Activated T-helper 2 cell treated with anti-CD3 and anti-CD28 coated beads, Interferon-gamma antibody, Interleukin-2, Interleukin-4, amounts not matched to agents 10 μg/mL and 5 μg/mL and 100 μg/mL, durations not matched to agents 14 hours and 24 hours and 36 hours (primary cell): ENCODE measurements around the gene SNRPE. TPM values are rescaled to one million over a fixed set of nuclear protein-coding genes. Genes with fewer than 3 reads are reported as not detected.
A peak's percentile ranks its signal among the peaks of the same experiment; 100 is the strongest.
"Not testable (repeated sequence)": the region's sequence is repeated elsewhere in the genome, so short reads cannot be mapped to it uniquely, and the experiment has no call there.

Experiments
- DNase-seq: peaks from one replicate; pipeline ENCODE4 v3.0.0; 2021; ENCODE audit warnings: low spot score
- H3K27ac Mint-ChIP-seq: one replicate; pipeline ENCODE4 v1.8.0; 2021; ENCODE audit warnings: mixed read lengths
- H3K27me3 Mint-ChIP-seq: one replicate; pipeline ENCODE4 v1.8.0; 2021; ENCODE audit warnings: low read depth, mixed read lengths
- H3K36me3 Mint-ChIP-seq: one replicate; pipeline ENCODE4 v1.8.0; 2021; ENCODE audit warnings: low read depth, mixed read lengths
- H3K4me1 Mint-ChIP-seq: one replicate; pipeline ENCODE4 v1.8.0; 2021; ENCODE audit warnings: low read depth, mixed read lengths
- H3K4me3 Mint-ChIP-seq: one replicate; pipeline ENCODE4 v1.8.0; 2021; ENCODE audit warnings: low read depth, mild to moderate bottlenecking, moderate library complexity, mixed read lengths
- H3K9me3 Mint-ChIP-seq: one replicate; pipeline ENCODE4 v1.8.0; 2021; ENCODE audit warnings: mixed read lengths
- intact Hi-C: fragments of 100-400 bp; cut with micrococcal nuclease; formaldehyde crosslinking; loops from one replicate; pipeline ENCODE4 v1.15.1; 2023
- total RNA-seq: library from RNA; stranded (reverse); gene quantifications from 2 replicates; pipeline ENCODE4 v1.2.3, GENCODE V29; 2022

The SNRPE gene
- total RNA-seq, 1 donor from 2014 or later = 255 TPM

- DNase-seq, H3K4me3 Mint-ChIP-seq, H3K27me3 Mint-ChIP-seq, H3K9me3 Mint-ChIP-seq, intact Hi-C loops, H3K27ac Mint-ChIP-seq, H3K4me1 Mint-ChIP-seq: not testable (repeated sequence)
- peaks cover 35% of the 10 kb centered on the region for H3K36me3 Mint-ChIP-seq
These were observed 8.3 kb upstream of the SNRPE start for GRCh38 chr1:203853112-203853511.

DNA sequence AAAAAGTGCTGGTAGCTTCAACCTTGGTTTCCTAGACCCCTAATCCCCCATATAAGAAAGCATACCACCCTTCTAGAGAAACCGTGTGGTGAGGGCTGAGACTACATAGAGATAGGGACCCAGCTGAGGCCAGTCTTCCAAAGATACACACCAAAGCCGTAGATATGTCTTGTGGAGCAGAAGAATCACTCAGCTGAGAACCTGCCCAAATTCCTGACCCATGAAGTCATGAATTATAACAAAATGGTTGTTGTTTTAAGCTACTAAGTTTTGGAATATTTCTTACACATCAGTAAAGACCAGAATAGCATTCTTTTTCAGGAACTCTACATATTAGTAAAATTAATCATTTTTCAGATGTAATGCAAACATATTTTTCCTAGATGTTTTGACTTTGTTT lies 3.3 kb upstream of the SNRPE start:
- no peak for DNase-seq
- peaks cover 17% of the 10 kb centered on the region for H3K36me3 Mint-ChIP-seq
- peaks cover 12% of the 10 kb centered on the region for H3K4me1 Mint-ChIP-seq
- intact Hi-C loops = no loop called here
- H3K27me3 Mint-ChIP-seq = no peaks in the 10 kb centered on the region
- no peak overlapping the region for H3K27ac Mint-ChIP-seq
- no peak overlapping the region for H3K4me3 Mint-ChIP-seq
- H3K9me3 Mint-ChIP-seq = no peaks in the 10 kb centered on the region

DNA sequence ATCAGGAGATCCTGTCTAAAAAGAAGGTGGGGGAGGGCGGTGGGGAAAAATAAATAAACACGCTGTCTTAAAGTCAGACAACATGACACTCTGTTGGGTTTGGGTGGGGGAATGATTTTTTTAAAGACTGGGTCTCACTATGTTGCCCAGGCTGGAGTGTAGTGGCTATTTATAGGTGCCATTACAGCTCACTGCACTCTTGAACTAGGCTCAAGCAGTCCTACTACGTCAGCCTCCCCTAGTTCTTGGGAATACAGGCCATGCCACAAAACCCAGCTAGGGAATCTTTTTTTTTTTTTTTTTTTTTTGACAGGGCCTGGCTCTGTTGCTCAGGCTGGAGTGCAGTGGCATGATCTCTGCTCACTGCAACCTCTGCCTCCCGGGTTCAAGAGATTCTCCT lies 2.4 kb upstream of the SNRPE start:
- Mint-ChIP-seq H3K9me3 (no peaks in the 10 kb centered on the region), H3K36me3 (peaks cover 23% of the 10 kb centered on the region), H3K4me1 (peaks cover 15% of the 10 kb centered on the region), H3K27me3 (no peaks in the 10 kb centered on the region), H3K27ac (no peak overlapping the region), H3K4me3 (no peak overlapping the region)
- DNase-seq = no peak
- intact Hi-C loops = no loop called here

GRCh38 chr1:203860396-203861025 lies 888 bp upstream of the SNRPE start:
- DNase-seq = no peak
- no peaks in the 10 kb centered on the region for H3K27me3 Mint-ChIP-seq
- intact Hi-C loops = loop anchor here (1.0 to 5.0 kb wide), 4 partner anchors 65 to 550 kb away; partner anchors contain the start of genes PPP1R15B, ZBED6 and ZC3H11A
- H3K36me3 Mint-ChIP-seq = peaks cover 36% of the 10 kb centered on the region
- peak overlapping the region; percentile 97 for H3K27ac Mint-ChIP-seq
- H3K9me3 Mint-ChIP-seq = no peaks in the 10 kb centered on the region
- peak overlapping the region; percentile 100 for H3K4me3 Mint-ChIP-seq
- H3K4me1 Mint-ChIP-seq = peaks cover 15% of the 10 kb centered on the region

DNA sequence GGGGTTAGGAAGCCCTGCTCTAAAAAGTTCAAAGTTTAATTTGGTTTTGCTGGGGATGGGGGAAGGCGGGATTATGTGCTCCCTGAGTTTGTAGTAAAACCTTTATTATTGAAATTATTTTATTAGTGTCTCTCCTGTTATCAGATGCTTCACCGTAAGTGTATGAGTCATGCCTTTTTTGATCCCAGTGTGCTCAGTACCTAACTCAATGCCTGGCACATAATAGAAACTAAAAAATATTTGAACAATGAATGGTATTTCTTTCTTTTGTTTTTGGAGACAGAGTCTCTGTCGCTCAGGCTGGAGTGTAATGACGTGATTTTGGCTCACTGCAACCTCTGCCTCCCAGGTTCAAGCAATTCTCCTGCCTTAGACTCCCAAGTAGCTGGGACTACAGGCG lies 6.4 kb downstream of the SNRPE start:
- intact Hi-C loops = no loop called here
- no peak overlapping the region for H3K4me3 Mint-ChIP-seq
- peaks cover 5% of the 10 kb centered on the region for H3K4me1 Mint-ChIP-seq
- no peaks in the 10 kb centered on the region for H3K9me3 Mint-ChIP-seq
- no peak for DNase-seq
- peaks cover 69% of the 10 kb centered on the region for H3K36me3 Mint-ChIP-seq
- H3K27ac Mint-ChIP-seq = no peak overlapping the region
- H3K27me3 Mint-ChIP-seq = no peaks in the 10 kb centered on the region

DNA sequence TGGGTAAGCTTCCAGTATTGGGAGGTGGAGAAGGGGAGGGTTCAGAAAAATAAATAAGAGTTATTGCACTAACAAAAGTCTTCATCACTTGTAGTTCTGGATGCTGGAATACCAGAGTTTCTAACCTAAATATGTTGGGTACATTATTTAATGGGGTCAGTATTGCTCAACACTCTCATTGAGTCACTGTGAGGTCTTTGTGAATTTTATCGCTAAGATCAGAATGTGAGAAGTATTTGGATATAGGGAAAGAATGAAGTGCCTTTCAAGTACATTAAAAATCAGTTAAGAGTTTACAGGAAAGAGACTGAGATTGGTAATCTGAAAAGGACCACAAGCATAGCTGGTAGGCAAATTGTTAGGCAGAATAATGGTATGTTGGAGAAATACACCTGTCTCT lies 8.8 kb downstream of the SNRPE start:
- Mint-ChIP-seq H3K27ac (no peak overlapping the region), H3K36me3 (peaks cover 63% of the 10 kb centered on the region), H3K4me3 (no peak overlapping the region), H3K27me3 (no peaks in the 10 kb centered on the region), H3K9me3 (no peaks in the 10 kb centered on the region), H3K4me1 (peaks cover 3% of the 10 kb centered on the region)
- DNase-seq = no peak
- intact Hi-C loops = no loop called here

DNA sequence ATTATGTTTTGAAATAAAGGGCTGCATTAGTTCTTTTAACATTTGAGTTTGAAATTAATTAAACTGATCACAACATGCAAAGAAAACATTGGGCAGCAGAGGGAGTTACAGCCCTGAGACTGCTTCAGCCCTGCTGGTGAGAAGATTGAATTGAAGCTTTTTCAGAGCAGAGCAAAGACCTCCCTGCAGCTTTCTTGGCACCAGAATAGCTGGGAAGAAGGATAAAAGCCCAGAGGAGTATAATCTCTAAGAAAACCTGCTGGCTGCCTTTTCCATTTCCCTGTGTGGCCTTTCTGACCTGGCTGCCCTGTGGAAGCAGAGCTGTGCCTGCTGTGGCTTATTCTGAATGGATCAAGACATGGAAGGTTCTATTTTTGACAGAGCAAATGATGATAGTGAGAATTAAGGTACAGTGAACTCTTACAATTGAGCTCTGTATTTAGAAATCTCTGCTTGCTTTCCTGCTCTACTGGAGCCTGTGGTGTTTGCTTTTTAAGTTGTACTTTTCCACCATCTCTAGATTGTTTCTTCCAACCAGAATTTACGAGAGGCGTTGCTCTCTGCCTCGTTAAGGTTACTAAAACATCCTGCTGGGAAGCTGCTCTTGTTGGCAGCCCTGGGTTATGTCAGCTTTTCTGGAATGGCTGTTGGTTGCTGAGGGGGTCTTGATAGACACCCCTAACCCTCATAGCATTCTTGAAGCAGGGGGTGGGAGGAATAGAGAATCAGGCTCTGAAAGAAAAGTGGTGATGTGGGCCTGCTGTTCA lies 9.9 kb downstream of the SNRPE start:
- DNase-seq = no peak
- intact Hi-C loops = no loop called here
- H3K36me3 Mint-ChIP-seq = peaks cover 61% of the 10 kb centered on the region
- peaks cover 3% of the 10 kb centered on the region for H3K4me1 Mint-ChIP-seq
- H3K9me3 Mint-ChIP-seq = no peaks in the 10 kb centered on the region
- H3K27me3 Mint-ChIP-seq = no peaks in the 10 kb centered on the region
- no peak overlapping the region for H3K4me3 Mint-ChIP-seq
- H3K27ac Mint-ChIP-seq = no peak overlapping the region

DNA sequence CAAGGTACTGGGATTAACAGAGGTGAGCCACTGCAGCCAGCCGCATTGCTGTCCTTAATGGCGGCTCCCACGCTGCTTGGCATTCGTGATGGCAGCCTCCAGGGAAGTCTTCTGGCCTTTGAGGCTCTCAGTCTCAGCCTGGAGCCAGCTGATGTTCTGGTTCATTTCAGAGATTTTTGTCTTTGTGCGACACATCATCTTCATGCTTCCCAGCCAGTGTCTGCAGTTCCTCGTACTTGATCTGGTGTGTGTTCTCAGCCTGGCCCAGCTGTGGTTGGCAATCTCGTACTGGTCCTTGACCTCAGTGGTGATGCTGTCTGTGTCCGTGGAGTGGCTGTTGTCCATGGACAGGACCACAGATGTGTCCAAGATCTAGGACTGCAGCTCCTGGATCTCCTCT lies 11.7 kb downstream of the SNRPE start:
- H3K36me3 Mint-ChIP-seq = peaks cover 55% of the 10 kb centered on the region

GRCh38 chr1:203878422-203878821 lies 17.0 kb downstream of the SNRPE start:
- no peaks in the 10 kb centered on the region for H3K9me3 Mint-ChIP-seq
- no peaks in the 10 kb centered on the region for H3K4me1 Mint-ChIP-seq
- no peak overlapping the region for H3K4me3 Mint-ChIP-seq
- no peak overlapping the region for H3K27ac Mint-ChIP-seq
- no peak for DNase-seq
- peaks cover 30% of the 10 kb centered on the region for H3K36me3 Mint-ChIP-seq
- H3K27me3 Mint-ChIP-seq = no peaks in the 10 kb centered on the region
- intact Hi-C loops = no loop called here

More for the DNA sequence above, 11.7 kb downstream of the SNRPE start:
- H3K4me3 Mint-ChIP-seq = no peak overlapping the region
- intact Hi-C loops = no loop called here
- no peak overlapping the region for H3K27ac Mint-ChIP-seq
- DNase-seq = no peak
- peaks cover 3% of the 10 kb centered on the region for H3K4me1 Mint-ChIP-seq
- no peaks in the 10 kb centered on the region for H3K27me3 Mint-ChIP-seq
- H3K9me3 Mint-ChIP-seq = no peaks in the 10 kb centered on the region

- Mint-ChIP-seq H3K4me3 (no peak overlapping the region), H3K27me3 (no peaks in the 10 kb centered on the region), H3K27ac (no peak overlapping the region), H3K9me3 (no peaks in the 10 kb centered on the region), H3K4me1 (no peaks in the 10 kb centered on the region), H3K36me3 (peaks cover 20% of the 10 kb centered on the region)
- intact Hi-C loops = no loop called here
- DNase-seq = no peak
These were observed 19.2 kb downstream of the SNRPE start for GRCh38 chr1:203880606-203881005.

DNA sequence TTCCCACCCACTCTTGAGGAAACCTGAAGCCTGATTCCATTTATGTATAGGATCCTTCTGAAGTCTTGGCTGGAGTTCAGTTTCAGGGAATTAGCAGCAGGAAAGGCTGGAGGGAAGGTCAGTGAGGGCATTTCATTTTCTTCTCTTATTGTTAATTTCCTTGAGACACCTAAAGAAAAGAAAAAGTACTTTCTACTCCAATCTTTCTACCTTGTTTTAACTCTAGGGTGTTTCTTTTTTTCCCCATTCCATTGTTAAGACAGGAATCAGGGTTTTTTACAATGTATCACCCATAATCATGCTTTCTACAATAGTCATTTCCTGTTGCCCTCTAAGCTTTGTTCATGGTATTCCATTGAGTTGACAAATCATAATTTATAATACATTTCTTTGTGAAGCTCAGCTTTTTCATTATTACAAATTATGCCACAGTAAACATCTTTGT lies 27.4 kb downstream of the SNRPE start:
- intact Hi-C loops = no loop called here
- H3K27me3 Mint-ChIP-seq = no peaks in the 10 kb centered on the region
- no peak overlapping the region for H3K27ac Mint-ChIP-seq
- no peak overlapping the region for H3K4me3 Mint-ChIP-seq
- no peak for DNase-seq
- H3K9me3 Mint-ChIP-seq = peaks cover 14% of the 10 kb centered on the region
- peaks cover 6% of the 10 kb centered on the region for H3K36me3 Mint-ChIP-seq
- no peaks in the 10 kb centered on the region for H3K4me1 Mint-ChIP-seq

DNA sequence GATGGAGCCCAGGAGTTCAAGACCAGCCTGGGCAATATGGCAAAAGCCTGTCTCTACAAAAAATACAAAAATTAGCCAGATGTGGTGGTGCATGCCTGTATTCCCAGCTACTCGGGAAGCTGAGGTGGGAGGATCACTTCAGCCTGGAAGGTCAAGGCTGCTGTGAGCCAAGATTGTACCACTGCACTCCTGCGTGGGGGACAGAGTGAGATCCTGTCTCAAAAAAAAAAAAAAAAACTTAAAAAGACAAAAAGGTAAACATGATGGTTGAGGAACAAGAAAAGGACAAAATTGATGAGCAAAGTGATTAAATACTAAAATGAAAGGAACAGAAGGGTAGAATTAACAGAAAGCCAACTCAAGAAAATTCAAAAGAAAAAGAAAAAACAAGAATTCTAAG lies 30.6 kb downstream of the SNRPE start:
- peaks cover 3% of the 10 kb centered on the region for H3K27me3 Mint-ChIP-seq
- no peak overlapping the region for H3K27ac Mint-ChIP-seq
- no peak overlapping the region for H3K4me3 Mint-ChIP-seq

More for the DNA sequence above, 30.6 kb downstream of the SNRPE start:
- no peak for DNase-seq
- H3K9me3 Mint-ChIP-seq = peaks cover 23% of the 10 kb centered on the region
- no peaks in the 10 kb centered on the region for H3K4me1 Mint-ChIP-seq
- intact Hi-C loops = no loop called here
- peaks cover 6% of the 10 kb centered on the region for H3K36me3 Mint-ChIP-seq
